SU-DHL-6 (cell line): Measurements from ENCODE around the gene PADI4.

Experiments used
- EZH2phosphoT487 ChIP-seq: fragments of 200-600 bp; sonication (generic), shearing (Covaris generic); conservative IDR thresholded peaks from 2 replicates; pipeline ENCODE4 v1.6.1; 2018; ENCODE audit warnings: mild to moderate bottlenecking, antibody characterized with exemption, low read length, moderate library complexity, mixed read lengths
- TF ChIP-seq, protein P1 (sequence below): fragments of 200-600 bp; sonication (generic); IDR thresholded peaks from one replicate; pipeline ENCODE4 v1.5.1; 2017; ENCODE audit warnings: antibody characterized with exemption, mild to moderate bottlenecking, low read length, moderate library complexity; ENCODE audit not compliant: insufficient read depth, poor library complexity, severe bottlenecking

DNA sequence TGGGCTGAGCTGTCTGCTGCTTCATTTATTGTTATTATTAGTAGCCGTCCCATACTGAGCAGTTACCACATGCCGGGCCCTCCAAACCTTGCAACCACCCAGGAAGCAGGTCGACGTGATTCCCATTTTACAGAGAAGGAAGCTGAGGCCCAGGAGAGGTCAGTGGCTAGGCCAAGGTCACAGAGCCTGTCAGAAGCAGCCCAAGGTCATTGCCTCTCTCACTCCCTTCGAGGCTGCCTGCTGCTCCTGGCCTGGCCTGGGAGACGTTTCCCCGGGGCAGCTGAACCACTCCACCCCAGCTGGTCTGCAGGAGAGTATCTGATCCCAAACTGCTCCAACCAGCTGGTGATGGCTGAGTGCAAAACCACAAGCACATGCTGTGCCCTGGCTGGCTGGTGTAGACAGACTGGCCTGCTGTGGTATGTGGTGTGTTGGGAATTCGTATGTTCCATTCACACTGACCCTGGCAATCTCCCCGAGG, 6.5 kb downstream of the PADI4 start:
- TF ChIP-seq, protein P1, sequence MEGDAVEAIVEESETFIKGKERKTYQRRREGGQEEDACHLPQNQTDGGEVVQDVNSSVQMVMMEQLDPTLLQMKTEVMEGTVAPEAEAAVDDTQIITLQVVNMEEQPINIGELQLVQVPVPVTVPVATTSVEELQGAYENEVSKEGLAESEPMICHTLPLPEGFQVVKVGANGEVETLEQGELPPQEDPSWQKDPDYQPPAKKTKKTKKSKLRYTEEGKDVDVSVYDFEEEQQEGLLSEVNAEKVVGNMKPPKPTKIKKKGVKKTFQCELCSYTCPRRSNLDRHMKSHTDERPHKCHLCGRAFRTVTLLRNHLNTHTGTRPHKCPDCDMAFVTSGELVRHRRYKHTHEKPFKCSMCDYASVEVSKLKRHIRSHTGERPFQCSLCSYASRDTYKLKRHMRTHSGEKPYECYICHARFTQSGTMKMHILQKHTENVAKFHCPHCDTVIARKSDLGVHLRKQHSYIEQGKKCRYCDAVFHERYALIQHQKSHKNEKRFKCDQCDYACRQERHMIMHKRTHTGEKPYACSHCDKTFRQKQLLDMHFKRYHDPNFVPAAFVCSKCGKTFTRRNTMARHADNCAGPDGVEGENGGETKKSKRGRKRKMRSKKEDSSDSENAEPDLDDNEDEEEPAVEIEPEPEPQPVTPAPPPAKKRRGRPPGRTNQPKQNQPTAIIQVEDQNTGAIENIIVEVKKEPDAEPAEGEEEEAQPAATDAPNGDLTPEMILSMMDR = no peak
- no peak for TF ChIP-seq EZH2phosphoT487
